ENCODE measurements around the gene CD19.
A peak's percentile ranks its signal among the peaks of the same experiment; 100 is the strongest.
"Not testable (repeated sequence)": the region's sequence is repeated elsewhere in the genome, so short reads cannot be mapped to it uniquely, and the experiment has no call there.

The CD19 gene

DNA sequence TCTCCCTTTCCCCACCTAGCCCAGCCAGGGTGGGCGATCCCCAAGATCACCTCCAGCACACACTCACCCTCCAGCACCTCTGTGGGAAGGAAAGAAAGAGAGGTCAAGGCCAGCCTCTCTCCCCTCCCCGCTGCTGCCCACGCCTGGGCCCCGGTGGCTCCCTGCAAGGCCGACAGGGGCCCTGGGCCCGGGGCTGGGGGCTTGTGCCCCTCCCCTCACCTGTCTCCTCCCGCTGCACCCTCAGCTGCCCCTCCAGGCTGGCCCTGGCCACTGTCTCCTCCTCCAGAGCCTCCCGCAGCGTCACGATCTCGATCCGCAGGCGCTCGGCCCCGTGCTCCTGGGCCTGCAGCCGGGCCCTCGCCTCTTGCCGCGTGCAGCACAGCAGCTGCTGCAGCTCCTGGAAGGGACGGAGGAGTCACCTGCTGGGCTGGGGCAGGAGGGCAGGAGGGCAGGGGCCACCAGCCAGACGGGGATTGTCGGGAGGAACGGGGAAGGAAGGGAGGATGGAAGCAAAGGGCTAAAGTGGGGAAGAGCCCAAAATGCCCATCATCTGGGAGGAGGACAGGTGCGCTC is 25.9 kb upstream of the CD19 start:
- DNase-seq (ENCODE audit: low read depth in 2 of 2) = no peak

DNA sequence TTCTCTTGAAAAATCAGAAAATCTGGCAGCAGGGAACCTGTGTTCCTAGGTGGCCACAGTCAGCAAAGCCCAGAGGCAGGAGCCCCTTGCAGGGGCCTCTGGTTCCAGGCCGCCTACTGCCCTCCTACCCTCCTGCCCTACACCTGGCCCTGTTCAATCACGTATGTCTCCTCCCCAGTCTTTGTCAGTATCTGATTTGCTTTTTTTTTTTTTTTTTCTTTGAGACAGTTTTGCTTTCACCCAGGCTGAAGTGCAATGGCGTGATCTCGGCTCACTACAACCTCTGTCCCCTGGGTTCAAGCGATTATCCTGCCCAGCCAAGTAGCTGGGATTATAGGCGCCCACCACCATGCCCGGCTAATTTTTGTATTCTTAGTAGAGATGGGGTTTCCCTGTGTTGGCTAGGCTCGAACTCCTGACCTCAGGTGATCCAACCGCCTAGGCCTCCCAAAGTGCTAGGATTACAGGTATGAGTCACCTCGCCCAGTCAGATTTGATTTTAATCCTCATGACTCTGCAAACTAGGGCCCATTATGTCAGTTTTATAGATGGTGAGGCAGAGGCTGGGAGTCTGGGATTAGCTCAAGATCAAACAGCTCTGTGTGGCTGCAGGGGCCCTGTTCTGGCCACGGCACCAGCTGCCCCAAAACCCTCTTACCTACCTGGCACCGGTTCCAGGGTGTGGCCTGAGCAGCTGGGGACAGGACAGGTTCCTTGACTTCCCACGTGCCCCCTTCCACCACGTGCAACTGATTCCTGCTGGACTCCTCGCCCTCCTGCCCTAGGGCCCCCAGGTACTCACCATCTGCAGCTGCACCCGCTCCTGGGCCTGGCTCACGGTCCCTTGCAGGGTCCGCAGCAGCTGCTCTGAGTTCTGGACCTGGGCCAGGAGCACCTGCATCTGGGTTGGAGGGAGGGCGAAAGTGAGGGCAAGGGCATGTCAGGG is 21.4 kb upstream of the CD19 start:
- no peak for DNase-seq (ENCODE audit: low read depth in 2 of 2)

DNA sequence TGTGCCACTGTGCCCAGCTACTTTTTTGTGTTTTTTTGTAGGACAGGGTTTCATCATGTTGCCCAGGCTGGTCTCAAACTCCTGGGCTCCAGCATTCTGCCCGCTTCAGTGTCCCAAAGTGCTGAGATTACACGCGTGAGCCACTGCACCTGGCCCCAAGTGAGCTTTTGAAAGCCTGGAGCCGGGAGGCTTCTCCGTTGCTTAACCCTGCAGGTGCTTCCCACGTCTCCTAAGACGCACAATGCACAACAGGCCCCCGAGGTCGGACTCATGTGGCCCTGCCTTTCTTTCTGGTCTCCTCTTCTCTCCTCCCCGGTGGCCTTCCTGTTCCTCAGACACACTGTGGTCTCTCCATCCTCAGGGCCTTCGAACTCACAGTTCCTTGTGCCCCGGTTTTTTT is 19.2 kb upstream of the CD19 start:
- DNase-seq (ENCODE audit: low read depth in 2 of 2) = no peak

- DNase-seq (ENCODE audit: low read depth in 2 of 2) = no peak
Measured at GRCh38 chr16:28913946-28914724, 17.6 kb upstream of the CD19 start.

GRCh38 chr16:28915181-28915580 is 16.6 kb upstream of the CD19 start:
- peak; percentile 23 to 30 for DNase-seq (ENCODE audit: low read depth in 2 of 2)

DNA sequence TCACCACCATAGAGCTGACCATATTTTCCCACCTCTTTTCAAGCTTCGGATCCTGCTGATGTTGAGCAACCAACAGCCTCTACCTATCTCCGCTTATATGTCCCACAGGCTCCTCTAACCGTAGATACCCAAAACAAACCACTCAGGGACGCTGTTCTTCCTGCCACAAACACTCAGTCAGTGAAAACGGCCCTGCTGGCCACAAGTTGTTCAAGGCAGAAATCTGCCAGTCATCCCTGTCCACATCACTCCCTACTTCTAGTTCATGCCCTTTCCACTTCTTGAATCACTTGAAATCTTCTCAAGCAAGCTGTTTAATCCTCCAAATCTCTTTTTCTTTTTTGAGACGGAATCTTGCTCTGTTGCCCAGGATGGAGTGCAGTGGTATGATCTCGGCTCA is 14.7 kb upstream of the CD19 start:
- DNase-seq (ENCODE audit: low read depth in 2 of 2) = no peak

GRCh38 chr16:28918698-28919097 is 13.1 kb upstream of the CD19 start:
- DNase-seq (ENCODE audit: low read depth in 2 of 2) = no peak

- no peak for DNase-seq (ENCODE audit: low read depth in 2 of 2)
Measured at GRCh38 chr16:28923231-28923587, 8.6 kb upstream of the CD19 start.

DNA sequence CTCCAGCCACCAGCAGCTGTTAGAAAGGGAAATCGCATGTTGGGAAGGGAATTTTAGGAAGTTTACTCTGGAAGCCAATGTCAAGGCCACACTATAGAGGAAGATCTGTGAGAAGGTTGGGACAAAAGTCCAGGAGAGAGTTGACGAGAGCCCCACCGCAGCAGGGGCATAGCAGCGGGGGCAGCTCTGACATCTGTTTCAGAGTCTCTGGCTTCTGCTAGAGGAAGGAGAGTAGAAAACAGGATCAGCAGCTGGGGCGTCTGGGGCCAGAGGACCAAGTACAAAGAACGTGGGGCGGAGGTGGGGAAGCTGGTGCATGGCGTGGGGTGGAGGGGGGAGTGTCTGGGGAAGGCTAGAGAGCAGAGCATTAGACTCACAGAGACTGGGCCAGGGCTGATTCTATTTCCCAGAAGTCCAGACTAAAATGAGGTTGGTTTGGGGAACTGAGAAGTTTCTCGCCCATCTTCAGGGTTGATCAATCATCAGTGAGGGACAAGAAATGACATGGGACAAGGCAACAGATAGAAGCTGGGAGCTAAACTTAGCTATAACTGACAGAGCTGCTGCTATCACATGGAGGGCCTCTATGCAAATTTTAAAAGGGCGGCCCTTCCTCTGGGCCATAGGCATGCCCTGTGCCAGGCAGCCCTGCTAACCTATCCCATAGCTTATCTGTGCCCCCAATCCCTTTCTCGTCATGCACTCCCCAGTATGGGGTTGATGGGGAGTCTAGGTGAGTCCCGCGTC is 7.9 kb upstream of the CD19 start:
- DNase-seq (ENCODE audit: low read depth in 2 of 2) = no peak

DNA sequence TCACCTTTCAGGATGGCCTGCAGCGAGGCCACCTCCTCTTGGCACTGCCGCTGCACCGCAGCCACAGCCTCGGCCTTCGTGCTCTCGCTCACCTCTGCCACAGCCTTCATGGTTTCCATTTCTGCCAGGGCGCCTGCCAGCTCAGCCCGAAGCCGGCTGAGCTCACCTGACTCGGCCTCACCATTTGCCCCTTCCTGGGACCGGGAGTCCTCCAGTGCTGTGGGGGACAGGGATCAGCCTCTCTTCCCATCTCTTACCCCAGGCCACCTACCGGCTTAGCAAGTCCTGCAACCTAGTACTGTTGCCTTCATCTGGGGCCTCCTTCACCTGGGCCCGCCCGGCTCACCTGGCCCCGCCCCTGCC is 7.4 kb upstream of the CD19 start:
- DNase-seq (ENCODE audit: low read depth in 2 of 2) = no peak

- DNase-seq (ENCODE audit: low read depth in 2 of 2) = peak; percentile 61 to 70
Measured at GRCh38 chr16:28924762-28925385, 6.9 kb upstream of the CD19 start, which contains the start of gene RABEP2. TSS of gene RABEP2 (minus strand) at chr16:28925238. CDS start at chr16:28925163, 75 bp downstream.

DNA sequence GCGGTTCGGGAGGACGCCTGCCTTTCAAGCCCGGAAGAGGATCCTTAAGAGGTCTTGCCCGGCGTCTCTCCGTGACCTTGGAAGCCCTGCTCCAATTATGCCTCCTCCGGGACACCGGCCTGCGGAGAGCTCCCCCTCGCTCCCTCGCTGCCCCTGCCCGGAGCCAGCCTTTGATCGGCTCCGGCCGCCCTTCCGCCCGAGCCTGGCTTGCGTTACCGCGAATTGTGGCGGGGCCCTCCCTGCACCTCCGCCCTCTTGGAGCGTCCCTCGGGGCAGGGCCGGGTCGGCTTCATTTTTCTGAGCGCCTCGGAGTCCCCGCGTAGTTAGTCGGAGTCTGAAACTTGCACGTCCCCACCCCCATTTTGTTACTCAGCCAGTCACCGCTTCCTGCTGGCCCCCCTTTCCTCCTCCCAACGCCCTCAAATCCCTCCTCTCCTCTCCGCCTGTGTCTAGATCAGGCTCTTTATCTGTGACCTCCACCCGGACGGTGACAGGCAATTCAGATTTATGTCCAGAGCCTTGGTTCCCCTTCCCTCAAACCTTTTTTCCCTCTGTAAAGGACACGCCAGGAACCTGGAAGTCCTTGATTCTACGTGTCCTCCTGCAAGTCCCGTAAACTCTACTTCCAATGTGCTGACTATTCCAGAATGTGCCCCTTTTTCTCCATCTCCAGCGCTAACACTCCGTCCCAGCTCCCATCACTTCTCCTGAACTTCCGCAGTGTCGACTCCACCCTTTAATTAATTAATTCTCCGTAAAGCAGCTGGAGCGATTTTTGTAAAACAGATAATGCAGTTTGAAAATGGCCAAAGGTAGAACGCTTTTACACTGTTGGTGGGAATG is 6.2 kb upstream of the CD19 start:
- peak; percentile 40 to 45 for DNase-seq (ENCODE audit: low read depth in 2 of 2)

GRCh38 chr16:28926284-28926683 is 5.5 kb upstream of the CD19 start:
- DNase-seq (ENCODE audit: low read depth in 2 of 2) = not testable (repeated sequence)

- DNase-seq (ENCODE audit: low read depth in 2 of 2) = no peak
Measured at GRCh38 chr16:28927815-28928214, 4.0 kb upstream of the CD19 start.

GRCh38 chr16:28930203-28930602 is 1.6 kb upstream of the CD19 start:
- DNase-seq (ENCODE audit: low read depth in 2 of 2) = no peak

- DNase-seq (ENCODE audit: low read depth in 2 of 2) = no peak
Measured at GRCh38 chr16:28930652-28931051, 1.1 kb upstream of the CD19 start.

DNA sequence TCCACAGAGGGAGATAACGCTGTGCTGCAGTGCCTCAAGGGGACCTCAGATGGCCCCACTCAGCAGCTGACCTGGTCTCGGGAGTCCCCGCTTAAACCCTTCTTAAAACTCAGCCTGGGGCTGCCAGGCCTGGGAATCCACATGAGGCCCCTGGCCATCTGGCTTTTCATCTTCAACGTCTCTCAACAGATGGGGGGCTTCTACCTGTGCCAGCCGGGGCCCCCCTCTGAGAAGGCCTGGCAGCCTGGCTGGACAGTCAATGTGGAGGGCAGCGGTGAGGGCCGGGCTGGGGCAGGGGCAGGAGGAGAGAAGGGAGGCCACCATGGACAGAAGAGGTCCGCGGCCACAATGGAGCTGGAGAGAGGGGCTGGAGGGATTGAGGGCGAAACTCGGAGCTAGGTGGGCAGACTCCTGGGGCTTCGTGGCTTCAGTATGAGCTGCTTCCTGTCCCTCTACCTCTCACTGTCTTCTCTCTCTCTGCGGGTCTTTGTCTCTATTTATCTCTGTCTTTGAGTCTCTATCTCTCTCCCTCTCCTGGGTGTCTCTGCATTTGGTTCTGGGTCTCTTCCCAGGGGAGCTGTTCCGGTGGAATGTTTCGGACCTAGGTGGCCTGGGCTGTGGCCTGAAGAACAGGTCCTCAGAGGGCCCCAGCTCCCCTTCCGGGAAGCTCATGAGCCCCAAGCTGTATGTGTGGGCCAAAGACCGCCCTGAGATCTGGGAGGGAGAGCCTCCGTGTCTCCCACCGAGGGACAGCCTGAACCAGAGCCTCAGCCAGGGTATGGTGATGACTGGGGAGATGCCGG is 769 bp downstream of the CD19 start:
- DNase-seq (ENCODE audit: low read depth in 2 of 2) = no peak

- no peak for DNase-seq (ENCODE audit: low read depth in 2 of 2)
Measured at GRCh38 chr16:28933171-28933570, 1.4 kb downstream of the CD19 start.

GRCh38 chr16:28935346-28935745 is 3.6 kb downstream of the CD19 start:
- DNase-seq (ENCODE audit: low read depth in 2 of 2) = no peak

Measured in fibroblast of skin of left biceps (primary cell).